ENCODE data around the gene INSIG1.

Gene INSIG1

DNA sequence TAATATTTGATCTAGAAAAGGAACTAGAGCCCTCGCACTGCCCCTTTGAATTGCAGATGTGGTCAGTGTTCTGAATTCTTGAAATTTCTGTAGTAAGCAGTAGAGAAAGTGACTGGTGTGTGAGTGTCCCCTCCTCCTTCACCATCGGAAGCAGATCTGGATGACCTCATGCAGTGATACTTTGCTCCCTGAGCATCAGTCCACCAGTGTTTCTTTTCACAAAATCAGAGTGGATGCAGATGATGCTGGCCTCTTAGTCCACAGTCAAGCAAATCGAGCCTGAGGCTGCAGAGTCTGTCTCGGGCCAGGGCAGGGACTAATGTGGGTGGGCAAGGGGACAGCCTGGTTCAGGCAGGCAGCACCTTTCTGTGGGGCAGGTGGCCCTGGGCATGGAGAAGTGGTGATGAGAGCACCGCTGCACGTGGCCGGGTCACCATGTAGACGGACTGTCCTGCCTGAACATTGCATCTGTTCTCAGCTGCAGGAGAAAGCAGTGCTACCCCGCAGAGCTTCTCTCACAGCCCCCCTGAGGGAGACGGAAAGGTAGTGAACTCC lies 5.4 kb downstream of the INSIG1 start:
- no peak for DNase-seq (ENCODE audit: low read depth)

DNA sequence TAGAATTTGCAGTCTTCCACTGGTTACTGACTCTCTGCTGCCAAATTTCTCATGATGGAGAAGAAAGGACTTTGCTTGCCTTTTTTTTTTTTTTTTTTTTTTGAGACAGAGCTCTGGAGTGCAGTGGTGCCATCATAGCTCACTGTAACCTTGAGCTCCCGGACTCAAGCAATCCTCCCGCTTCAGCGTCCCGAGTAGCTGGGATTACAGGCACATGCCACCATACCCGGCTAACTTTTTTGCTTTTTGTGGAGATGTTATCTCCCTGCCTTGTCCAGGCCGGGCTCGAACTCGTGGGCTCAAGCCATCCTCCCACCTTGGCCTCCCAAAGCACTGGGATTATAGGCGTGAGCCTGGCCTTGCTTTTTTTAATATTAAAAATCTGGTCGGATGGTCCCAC lies 6.2 kb downstream of the INSIG1 start:
- DNase-seq (ENCODE audit: low read depth): no peak

DNA sequence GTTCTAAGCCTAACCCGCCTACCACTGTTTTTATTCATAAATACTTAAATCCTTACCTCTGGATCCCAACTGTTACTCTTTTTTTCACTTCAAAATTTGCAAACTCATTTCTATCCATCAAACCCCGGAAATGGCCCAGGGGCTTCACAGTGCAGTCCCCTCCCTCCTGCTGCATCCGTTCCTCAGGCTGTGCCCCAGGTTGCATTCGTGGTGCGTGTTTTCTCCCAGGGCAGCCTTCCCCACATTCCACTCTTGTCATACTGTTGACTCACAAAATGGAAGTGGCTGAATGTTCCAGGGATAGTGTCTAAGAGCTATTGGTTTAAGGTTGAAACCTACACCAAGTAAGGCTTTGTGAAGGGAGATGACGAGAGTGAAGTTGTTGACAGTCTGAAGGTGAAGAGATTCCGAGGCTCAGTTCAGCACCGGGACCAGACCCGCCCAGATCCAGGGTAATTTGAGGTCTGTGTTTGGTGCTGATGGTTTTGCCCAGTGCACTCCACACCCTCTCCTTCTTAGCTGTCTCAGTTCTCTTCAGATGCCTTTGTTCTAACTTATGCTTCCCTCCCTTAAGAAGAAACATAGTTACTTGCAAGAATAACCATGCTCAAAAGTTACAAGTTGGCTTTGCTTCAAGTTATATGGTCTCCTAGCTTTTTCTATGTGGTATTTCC lies 7.7 kb downstream of the INSIG1 start:
- no peak for DNase-seq (ENCODE audit: low read depth)

- no peak for DNase-seq (ENCODE audit: low read depth)
Measured at GRCh38 chr7:155306673-155307470, 9.2 kb downstream of the INSIG1 start.

DNA sequence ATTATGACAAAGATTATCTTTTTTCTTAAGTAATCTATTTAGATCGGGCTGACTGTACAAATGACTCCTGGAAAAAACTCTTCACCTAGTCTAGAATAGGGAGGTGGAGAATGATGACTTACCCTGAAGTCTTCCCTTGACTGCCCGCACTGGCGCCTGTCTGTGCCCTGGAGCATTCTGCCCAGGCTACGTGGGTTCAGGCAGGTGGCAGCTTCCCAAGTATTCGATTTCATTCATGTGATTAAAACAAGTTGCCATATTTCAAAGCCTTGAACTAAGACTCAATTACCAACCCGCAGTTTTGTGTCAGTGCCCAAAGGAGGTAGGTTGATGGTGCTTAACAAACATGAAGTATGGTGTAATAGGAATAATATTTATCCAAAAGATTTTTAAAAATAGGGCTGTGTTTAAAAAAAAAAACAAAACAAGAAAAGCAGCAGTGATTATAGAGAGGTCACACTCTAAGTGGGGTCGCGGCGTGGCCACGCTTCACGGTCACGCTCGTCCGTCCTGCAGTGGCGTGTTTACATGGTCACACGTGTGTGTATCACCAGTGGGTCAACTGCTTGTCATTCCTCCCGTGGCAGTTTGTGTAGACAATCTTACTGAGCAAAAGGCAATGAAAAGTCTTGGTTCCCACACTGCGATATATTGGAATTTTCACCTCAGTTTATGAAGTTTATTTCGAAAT lies 10.8 kb downstream of the INSIG1 start:
- DNase-seq (ENCODE audit: low read depth): no peak

- no peak for DNase-seq (ENCODE audit: low read depth)
Measured at GRCh38 chr7:155309021-155309338, 11.3 kb downstream of the INSIG1 start.

GRCh38 chr7:155310425-155311114 lies 12.9 kb downstream of the INSIG1 start:
- DNase-seq (ENCODE audit: low read depth): no peak

GRCh38 chr7:155311826-155312537 lies 14.3 kb downstream of the INSIG1 start:
- no peak for DNase-seq (ENCODE audit: low read depth)

DNA sequence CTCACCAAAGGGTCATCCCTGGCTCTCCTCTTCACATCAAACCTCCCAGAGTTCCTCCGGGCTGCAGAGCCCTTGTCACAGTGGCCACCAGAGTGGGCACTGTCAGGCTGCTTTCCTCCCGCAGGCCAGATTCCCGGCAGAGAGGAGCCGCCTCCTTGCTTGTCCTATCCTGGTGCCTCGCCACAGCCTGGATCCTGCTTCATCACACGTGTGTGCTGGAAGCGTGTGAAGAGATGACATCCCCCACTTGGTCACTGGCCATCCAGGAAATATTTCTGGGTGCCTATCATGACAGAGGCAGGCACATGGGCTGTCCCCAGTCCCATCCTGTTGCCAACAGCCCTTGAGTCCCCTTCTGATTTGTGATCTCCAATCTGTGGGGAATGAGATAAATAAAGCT lies 15.0 kb downstream of the INSIG1 start:
- no peak for DNase-seq (ENCODE audit: low read depth)

DNA sequence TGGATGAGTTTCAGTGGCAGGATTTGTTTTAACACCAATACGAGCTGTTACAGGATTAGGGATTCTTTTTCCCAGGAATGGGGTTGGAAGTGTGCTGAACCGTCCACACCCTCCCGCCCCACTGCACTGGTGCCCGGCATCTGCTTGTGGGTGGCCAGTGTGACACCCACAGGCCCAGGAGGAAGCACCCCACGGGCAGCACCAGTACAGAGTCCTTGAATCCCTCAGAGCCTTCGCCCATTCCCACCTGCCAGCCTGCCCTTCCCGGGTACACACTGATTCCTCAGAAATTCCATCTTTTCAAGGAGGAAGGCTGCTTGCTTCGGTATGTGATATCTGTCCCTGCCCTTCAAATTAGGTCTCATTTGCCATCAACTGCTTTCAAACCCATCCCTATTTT lies 15.4 kb downstream of the INSIG1 start:
- no peak for DNase-seq (ENCODE audit: low read depth)

DNA sequence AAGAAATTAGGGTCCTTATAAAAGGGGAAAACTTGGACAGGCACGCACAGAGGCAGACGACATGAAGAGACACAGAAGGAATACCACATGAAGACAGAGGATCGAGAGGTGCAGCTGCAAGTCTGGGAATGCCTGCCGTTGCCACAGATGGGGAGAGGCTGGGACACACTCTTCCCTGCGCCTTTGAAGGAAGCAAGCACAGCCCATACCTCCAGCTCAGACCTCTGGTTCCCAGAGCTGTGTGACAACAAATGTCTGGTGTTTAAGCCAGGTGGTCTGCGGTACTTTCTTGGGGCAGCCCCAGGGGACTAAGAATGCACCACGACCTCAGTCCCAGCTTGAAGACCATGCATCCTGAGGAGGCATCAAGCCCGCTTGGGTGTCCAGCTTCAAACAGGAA lies 18.3 kb downstream of the INSIG1 start:
- DNase-seq (ENCODE audit: low read depth): no peak

- no peak for DNase-seq (ENCODE audit: low read depth)
Measured at GRCh38 chr7:155316427-155317113, 18.9 kb downstream of the INSIG1 start.

DNA sequence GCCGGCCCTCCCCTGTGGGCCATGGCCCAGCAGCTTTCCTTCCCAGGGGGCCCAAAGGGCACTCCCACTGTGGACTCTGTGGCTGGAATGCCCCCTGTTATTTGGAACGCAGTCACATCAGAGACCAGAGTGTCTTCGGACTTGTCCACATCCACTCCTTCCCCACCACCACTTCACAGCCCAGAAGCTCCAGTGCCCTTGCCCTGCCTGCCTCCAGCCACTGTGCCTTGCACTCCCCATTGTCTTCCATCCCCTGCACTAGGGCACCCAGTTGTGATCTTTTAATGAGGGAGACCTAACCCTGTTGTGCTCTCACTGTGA lies 19.4 kb downstream of the INSIG1 start:
- no peak for DNase-seq (ENCODE audit: low read depth)

GRCh38 chr7:155318245-155318644 lies 20.6 kb downstream of the INSIG1 start:
- DNase-seq (ENCODE audit: low read depth): no peak

- DNase-seq (ENCODE audit: low read depth): no peak
Measured at GRCh38 chr7:155322530-155322929, 24.9 kb downstream of the INSIG1 start.

GRCh38 chr7:155323001-155323638 lies 25.4 kb downstream of the INSIG1 start:
- no peak for DNase-seq (ENCODE audit: low read depth)

DNA sequence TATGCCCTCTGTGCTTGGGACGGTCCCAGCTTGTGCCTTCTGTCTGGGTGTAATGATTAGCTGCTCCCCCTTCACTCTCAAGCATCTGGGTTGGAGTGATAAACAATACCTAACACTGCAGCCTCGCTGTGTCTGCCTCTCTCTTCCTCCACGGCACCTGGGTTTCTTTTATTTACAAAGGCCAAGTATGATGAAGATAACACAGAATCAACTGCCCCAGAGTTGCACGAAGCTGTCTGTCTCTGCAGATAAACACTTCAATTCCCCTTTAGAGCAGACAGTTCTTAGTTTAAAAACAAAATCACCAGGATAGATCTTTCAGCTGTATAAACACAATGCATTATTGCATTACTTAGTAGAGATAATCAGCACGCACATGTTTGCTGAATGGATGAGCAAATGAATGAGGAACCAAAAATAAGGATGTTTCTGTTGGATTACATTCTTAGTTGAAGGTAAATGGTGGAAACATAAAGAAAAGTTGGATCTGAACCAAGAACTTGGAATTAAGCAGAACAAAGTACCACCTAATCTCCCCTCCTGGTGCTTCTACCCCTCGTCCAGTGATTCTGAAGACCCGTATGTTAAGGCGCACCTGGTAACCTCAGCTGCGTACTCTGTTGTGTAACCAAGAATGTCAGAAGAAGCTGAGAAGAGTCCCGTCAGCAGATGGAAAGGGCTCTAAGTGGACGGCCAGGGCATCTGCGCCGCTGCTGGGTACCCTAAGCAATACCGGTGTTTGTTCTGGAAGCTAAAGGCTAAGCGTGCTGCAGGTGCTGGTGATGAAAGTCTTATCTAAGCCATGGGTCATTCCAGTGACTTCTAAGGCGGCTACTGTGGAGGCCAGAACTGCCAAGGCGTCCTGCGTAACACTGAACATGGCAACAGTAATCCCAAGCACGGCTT lies 26.6 kb downstream of the INSIG1 start:
- DNase-seq (ENCODE audit: low read depth): no peak

- DNase-seq (ENCODE audit: low read depth): no peak
Measured at GRCh38 chr7:155324918-155325235, 27.2 kb downstream of the INSIG1 start.

DNA sequence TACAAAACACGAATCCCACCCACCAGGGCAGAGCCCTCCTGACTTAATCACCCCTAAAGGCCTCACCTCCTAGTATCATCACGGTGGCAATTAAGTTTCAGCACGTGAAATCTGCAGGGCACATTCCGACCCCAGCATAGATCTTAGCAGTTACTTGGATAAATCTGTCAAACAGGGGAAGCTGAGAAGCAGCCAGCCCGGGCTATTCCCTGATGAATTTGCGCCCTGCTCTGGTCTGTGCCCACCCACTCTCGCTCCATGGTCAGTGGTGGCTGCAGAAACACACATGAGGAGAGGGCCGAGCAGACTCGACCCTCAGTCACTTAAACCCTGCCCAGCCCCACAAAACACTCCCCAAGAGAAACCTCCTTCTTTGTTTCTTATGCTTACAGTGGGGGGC lies 28.7 kb downstream of the INSIG1 start:
- DNase-seq (ENCODE audit: low read depth): no peak

Measured in T-helper 22 cell (primary cell).